Measurements from ENCODE around the gene PRKAG2.

Gene PRKAG2

DNA sequence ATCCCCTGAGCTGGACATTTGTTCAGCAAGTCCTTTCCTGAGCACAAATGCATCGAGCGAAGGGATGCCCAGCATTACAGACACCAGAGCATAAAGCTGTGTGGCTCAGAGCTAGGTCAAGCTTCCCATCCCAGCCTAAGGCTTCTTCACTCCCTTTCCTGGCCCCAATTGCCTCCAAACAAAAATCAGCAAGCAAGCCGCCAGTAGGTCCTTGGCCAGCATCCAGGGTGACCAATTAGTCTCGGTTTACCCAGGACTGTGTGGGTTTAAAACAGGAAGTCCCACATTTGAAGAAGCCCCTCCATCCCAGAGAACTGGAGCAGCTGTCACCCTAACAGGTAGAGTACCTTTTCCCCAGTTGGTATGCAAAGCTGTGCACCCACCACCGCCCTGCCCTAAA is 51.2 kb downstream of the PRKAG2 start:
- H3K27ac ChIP-seq, result peak overlapping the region in 1 of 21 experiments; percentile 16

DNA sequence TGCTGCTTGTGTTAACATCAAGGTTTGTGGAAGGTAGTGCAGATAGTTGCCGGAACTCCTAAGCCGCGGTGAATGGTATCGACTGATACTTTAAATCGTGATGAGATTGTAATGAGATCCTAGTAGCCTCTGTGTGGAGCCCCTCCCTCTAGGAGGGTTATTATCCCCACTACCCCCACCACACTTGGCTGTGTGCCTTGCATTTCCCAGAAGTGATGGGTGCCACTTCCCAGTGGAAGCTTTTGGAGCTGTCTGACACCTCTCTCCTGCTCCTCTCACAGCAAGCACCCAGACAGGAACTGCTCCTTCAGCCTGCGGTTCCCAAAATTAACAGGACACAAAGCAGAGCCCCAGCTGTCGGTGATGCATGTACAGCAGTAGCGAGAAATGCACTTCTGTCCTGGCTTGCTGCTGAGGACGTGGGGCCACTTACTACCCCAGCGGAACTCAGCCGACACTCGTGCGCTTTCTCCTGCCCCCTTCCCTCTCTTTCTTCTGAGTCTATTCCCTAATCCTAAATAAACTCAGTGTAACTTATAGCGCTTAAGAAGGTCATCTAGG is 52.5 kb downstream of the PRKAG2 start:
- Histone ChIP-seq H3K4me3 (no peak overlapping the region), H3K27ac (peak overlapping the region in 3 of 21 experiments; percentile 11 to 35 (median 26))

More for the DNA sequence above, 51.2 kb downstream of the PRKAG2 start:
- H3K4me3 ChIP-seq, result no peak overlapping the region

DNA sequence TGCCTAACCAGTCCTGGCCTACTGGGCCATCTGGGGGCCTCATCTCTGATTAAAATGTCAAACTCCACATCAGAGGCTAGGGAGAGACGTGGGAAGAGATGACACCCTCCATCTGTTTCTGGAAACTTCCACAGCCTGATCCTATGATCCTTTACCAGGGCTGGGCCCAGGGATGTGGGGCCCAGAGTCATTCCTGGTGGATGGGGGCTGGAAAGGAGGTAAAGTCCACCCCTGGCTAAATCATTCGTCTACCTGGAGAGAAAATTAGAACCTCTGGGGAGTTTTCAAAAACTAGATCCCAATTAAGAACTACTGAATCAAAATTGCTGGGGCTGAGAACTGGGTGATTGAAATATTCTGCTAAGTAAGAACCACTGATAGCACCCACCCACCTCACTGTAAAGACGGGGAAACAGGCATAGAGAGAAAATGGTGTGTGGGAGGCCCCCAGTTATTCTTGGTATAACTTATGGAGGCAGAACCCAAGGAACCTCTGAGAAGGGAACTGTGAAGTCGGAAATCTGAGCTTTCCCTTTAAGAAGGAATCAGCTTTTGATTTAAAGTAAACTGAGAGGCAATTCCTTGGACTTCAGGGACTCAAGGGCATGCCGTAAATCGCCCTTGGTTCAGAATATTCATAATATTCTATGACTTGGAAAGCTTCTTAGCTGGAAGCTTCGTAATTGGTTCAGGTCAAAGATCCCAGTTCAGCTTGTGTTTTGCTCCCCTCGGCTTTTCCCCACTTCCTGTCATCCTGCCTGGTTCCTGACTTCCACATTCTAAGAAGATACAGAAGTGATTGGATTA is 53.1 kb downstream of the PRKAG2 start:
- Histone ChIP-seq H3K4me3 (no peak overlapping the region), H3K27ac (peak overlapping the region in 7 of 21 experiments; percentile 2 to 72 (median 26))

DNA sequence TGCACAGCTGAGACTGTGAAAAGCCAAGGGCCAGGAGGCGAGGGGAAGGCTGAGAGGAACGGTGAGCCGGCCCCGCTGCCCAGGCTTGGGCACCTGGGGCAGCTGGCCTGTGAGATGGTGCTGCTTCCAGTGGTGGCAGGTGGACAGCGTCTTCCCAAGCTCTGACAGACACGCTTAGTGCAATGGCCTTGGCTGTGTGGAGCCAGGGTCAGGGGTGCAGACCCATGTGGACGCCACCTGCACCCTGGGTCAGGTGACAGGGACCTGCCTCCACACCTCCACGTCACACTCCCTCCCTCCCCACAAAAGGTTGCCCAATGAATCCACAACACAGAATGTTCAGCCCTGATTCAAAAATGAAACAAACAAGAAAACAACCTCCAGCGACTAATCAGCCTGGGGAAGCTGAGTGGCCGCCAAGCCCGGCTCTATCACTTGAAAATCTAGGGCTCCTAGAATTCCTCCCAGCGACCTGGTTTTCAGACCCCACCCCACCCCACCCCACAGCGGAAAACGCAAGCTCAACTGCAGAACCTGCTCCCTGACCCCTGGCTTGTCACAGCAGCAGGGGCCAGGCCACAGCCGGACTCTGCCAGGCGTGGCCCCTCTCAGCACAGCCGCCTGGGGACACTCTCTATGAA is 54.3 kb downstream of the PRKAG2 start:
- H3K27ac ChIP-seq, result peak overlapping the region in 1 of 21 experiments; percentile 25
- no peak overlapping the region for H3K4me3 ChIP-seq

DNA sequence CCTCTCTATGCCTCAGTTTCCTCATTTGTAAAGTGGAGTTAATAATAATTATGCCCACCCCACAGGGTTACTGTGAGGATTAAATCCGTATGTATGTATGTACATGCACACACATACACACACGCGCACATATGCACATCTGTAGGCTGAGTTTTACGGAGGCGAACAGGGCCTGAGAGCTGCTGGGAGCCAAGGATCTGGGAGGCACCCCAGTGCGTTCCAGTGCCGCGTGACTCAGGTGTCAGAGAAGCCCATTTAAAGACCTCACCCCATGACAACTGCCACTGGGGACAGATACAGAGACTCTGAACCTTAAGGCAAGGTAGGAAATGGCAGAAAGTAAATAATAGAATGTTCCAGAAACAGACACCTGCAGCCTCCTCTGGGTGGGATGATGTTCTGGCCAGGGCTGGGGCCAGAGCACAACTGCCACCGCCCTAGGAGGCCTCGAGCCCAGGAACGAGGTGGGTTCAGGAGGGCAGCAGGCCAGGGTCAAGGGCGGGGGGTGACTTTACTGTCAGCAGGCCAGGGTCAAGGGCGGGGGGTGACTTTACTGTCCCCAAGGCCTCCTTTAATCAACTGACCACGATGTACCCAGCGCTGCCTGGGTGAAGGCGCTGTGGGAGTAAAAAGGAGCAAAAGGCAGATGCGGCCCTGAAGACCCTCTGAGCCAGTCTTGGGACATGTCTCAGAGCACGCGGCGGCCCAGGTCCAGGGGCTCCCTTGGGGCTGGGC is 54.9 kb downstream of the PRKAG2 start:
- peak overlapping the region in 1 of 21 experiments; percentile 25 for H3K27ac ChIP-seq
- no peak overlapping the region for H3K4me3 ChIP-seq

DNA sequence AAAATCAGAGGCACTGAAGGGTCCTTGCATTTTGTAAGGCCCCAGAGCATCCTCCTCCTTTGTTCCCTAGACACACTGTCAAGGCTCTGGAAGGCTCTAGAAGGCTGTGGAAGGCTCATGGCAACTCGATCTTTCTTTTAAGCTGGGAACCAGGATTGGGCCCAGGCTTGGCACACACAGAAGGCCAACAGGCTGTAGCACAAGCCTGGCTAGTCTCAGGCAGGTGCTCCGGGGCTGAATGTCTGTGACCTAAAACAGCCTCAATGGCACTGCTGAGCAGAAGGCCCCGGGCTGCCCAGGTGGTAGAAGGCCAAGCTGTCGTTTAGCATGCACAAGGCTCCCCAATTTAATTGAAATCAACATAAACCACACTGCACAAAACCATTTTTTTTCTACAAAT is 55.7 kb downstream of the PRKAG2 start:
- Histone ChIP-seq H3K4me3 (no peak overlapping the region), H3K27ac (no peak overlapping the region)

DNA sequence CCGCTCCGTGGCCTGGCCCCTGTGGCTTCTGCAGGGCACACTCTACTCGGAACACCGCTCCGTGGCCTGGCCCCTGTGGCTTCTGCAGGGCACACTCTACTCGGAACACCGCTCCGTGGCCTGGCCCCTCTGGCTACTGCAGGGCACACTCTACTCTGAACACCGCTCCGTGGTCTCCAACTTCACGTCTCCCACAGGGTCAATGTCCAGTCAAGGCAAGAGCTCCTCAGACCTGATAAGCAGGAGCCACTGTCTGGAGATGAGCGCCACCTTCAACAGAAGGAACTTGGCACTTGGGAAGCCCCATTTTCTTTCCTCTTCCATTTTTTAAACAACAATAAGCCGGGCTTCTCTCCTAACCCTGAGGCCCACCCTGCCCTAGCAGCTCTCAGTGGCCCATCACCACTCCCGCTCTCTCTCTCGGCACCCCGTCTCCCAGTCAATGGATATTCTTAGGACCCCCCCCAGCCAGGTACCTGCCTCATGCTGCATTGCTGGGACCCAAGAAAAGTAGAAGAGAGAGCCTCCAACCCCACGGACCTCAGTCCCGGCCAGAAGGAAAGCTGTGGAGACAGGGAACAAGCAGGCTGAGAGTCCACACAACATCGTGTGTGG is 56.3 kb downstream of the PRKAG2 start:
- Histone ChIP-seq H3K27ac (no peak overlapping the region), H3K4me3 (no peak overlapping the region)

DNA sequence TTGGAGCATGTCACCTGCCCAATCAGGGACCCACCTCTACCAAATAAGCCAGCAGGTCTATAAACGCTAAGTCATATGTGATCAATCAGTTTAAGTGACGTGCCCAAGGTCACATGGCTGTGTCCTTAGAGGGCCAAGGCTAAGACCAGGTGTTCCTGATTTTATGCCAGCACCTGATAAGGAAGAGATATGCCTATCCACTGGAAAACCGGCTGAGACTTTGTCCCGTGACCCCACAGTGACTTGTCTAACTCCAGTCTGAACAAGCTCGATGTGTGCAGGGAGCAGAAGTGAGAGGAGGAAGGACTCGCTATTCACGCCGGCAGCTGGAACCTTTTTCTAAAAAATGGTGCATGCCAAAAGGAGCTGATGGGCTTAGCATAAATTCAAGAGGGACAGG is 57.0 kb downstream of the PRKAG2 start:
- H3K27ac ChIP-seq, result no peak overlapping the region
- no peak overlapping the region for H3K4me3 ChIP-seq

DNA sequence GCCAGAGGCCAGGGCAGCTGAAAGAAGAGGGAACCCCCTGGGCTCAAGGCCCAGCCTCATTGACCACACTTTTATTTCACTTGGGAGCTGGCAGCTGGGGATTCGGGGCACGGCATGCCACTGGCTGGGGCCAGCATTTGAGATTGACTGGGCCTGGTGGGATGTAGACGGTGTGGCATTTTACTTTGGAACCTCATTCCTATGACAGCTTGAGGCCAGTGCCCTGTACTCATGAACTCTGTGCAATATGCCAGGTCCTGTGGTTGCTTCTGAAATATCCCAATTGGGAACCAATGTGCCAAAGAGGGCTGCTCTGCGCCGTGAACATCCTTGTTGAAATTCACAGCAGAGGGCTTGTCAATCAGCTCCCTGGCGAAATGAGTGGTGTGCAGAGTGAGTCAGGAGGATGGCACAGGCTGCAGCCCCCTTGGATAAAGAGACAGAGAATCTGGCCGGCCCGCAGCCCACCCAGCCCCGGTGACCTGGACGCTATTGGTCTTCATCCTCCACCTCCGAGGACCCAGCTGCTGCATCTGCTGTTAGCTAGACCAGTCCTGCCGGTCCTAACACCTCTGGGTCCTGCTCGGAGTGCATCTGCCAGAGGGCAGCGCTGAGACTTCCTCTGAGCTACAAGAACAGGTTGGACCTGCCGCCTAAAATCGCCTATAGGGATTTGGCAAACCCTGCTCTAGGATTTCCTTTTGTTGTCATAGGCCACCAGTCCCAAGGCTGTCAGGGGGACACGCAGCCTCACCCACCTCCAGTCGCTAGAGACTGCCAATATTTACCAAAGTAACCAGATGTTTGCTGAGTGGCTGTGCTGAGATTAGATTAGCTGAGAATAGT is 58.0 kb downstream of the PRKAG2 start:
- H3K4me3 ChIP-seq, result no peak overlapping the region
- no peak overlapping the region for H3K27ac ChIP-seq

DNA sequence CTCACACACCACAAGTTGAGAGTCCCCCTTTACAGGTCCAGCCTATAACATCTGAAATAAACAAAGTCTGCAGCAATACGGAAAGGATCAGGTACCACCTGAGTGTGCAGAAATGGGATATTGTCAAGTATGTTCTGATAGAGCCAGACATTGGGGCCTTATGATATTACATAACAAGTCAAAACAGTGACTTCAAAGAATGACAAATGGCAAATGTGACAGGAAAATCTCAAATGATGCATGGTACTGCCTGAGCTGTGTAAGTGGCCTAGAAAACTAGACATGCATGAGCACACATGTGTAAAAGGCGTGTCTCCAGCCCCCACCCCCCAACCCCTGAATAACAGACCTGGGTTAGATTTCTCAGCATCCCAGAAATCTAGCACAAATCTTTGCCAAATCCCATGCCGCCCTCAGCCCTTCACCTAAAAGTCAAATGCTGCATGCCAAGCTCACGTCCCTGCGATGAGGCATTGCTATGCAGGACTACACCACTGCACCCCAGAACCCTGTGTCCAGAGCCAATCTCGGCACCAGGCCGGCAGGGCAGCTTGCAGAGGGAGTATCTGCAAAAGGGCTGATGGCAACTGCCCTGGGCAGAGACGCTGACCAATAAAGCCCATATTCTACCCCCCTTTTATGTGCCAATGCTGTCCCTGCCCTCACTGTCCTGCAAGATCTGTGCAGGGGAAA is 58.8 kb downstream of the PRKAG2 start:
- Histone ChIP-seq H3K27ac (no peak overlapping the region), H3K4me3 (no peak overlapping the region)

DNA sequence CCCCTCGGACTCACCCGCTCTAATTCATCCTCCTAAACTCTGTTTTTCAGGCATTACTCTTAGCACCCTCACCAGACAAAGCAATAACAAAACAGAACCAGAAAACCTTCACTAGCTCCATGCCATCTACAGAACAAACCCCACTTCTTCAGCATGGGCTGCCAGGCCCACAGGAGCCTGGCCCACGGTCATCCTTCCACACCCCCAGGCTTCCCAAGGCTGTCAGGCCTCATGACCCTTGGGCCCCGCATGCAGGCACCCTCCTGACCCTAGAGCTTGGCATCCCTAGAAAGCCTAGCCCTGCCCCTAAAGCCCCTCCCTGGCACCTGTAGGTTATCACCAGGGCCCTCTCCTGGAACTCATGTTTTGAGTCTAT is 59.6 kb downstream of the PRKAG2 start:
- no peak overlapping the region for H3K4me3 ChIP-seq
- H3K27ac ChIP-seq, result no peak overlapping the region

DNA sequence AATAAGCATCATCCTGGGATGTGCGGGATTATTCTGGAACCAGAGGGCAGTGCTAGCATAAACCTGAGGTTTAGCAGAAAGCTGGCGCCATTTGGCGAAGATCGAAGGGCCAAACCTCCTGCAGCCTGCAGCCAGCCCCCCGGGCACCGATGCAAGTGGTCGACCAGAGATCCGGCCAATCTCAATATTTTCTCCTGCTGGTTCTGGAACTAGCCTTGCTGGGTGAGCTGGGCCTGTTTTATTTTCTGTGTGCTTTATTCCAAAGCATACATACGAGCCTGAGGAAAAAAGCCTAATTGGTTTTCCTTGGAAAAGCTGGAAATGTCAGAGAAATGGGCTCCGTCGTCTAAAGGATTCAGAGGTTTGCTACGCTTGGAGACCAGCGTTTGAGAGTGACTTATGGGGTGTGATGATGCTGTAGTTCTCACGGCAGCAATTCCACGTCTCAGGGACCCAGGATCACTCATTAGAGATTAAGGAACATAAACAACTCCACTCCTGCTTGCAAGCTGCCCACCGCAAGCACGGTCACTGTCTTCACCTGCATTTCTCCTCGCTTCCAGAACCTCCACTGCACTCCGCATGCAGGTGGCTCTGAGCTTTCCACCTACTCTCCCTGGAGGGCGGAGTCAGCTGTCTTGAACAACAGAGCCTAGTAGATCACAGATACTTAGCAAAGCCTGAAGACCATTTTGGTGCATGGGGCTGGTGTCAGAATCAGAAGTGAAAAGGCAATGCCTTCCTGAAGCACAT is 60.2 kb downstream of the PRKAG2 start:
- Histone ChIP-seq H3K4me3 (no peak overlapping the region), H3K27ac (no peak overlapping the region)

DNA sequence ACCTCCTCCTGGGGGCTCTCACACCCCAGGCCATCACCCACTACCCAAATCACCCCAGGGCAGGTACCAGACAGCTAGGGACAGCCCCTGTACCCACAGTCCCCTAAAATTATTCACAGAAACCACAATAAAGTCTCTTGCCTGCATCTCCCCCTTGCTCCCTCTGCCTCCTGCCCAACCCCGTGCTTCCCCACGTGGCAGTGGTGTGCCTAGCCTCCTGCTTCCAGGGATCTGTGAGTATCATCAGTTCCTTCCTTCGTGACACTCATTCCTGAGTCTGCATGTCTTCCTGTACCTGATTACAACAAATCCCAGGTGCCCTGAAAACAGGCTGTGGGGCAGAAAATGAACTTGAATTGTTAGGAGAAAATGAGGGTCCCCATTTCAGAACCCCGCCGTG is 61.5 kb downstream of the PRKAG2 start:
- Histone ChIP-seq H3K4me3 (no peak overlapping the region), H3K27ac (no peak overlapping the region)

DNA sequence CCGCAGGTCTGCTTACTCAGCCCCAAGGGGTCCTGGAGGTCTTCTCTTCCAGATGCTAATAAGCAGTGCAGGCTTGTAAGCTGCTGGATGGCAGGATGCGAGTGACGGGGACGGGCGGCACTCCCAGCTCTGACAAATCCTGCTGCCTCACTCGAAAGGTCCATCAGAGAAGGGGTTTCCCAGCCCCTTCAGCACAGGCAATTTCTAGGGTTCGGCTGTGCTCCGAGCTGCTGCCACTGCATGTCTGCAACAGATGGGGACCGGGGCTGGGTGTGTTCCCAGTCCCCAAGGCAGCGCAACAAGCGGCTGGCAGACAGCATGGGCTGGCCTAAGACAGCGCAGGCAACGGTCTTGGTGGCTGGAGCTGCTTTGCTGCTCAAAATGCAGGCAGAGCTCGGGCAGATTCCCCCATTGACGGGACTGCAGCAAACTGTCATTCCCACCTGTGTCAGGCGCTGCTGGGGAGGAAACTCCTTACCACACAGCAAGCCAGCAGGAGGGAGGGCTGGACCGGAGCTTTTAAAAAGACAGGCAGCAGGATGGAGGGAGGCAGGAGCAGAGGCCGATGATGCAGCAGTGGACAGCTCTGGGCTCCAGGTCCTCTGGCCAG is 62.4 kb downstream of the PRKAG2 start:
- Histone ChIP-seq H3K4me3 (no peak overlapping the region), H3K27ac (no peak overlapping the region)

DNA sequence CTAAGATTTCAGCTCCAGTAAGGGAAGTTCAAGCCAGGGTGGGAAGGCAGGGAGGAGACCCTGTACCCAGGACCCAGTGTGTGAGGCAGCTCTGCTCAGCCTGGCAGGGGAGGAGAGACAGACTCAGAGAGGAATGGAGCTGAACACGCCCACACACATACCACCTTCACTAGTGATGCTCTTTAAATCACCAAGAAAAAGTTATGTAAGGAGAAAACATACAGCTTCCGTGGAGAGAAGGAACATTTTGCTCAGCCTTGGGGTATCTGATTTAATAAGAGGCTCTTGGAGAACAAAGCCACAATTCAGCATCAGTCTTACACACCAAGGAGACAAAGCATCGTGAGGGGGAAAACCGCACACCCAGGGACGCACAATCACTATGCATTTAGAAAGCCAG is 62.9 kb downstream of the PRKAG2 start:
- H3K27ac ChIP-seq, result no peak overlapping the region
- no peak overlapping the region for H3K4me3 ChIP-seq

DNA sequence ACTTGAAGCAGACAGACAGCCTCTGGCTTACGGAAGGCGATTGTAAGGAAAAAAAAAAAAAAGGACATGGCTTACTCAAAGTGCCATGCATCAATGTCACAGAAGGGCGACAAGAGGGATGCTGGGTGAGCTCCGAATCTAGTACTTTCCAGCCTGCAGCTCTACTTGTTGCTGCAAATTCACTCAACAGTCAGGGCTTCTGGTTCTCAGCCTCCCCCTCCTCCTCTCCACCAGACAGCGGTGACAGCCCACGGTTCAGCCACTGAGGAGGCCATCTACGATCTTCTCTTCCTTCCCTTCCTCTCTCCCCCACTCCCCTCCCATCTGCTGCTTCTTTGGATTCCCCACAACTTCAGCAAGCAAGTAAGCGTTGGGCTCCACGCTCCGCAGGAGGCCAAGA is 63.5 kb downstream of the PRKAG2 start:
- Histone ChIP-seq H3K27ac (no peak overlapping the region), H3K4me3 (no peak overlapping the region)

DNA sequence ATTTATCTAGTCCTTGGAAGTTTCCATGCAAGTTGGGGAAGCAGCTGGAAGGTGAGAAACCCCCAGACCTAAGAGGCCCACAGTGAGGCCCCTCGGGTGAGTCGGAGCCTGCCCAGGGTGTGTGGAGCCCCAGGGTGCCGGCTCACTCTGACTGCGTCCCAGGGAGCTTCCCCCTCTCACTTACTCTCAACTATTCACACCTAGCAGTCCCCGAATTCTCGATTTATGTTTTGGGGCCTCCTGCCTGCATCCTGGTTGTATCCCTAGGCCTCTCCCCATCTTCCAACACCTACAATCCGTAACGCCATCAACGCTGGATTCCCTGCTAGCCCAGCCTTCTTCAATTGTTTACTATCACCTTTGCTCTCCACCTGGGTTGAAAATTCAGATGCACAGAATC is 63.9 kb downstream of the PRKAG2 start:
- no peak overlapping the region for H3K4me3 ChIP-seq
- H3K27ac ChIP-seq, result no peak overlapping the region

All from skin epidermis (tissue), 12 donors.